H1 (cell line): ENCODE data around the gene ZMIZ1.

Experiments used
- EZH2 ChIP-seq: fragments of 200-600 bp; sonication (generic); IDR thresholded peaks from 2 replicates; pipeline ENCODE4 v1.7.1; 2012; ENCODE audit warnings: low read depth, mild to moderate bottlenecking, moderate library complexity, low read length, inconsistent platforms; ENCODE audit not compliant: severe bottlenecking
- POLR2AphosphoS5 ChIP-seq: IDR thresholded peaks from 2 replicates; pipeline ENCODE4 v1.6.1; 2011; ENCODE audit warnings: low read depth, low read length
- RFX5 ChIP-seq: IDR thresholded peaks from 2 replicates; pipeline ENCODE4 v1.6.1; 2011; ENCODE audit warnings: low read depth, low read length, improper control_type of control experiment, borderline replicate concordance
- TF ChIP-seq, protein P1 (sequence below), 3 experiments: IDR thresholded peaks; 1 replicate in 2 of 3; 2 replicates in 1 of 3; pipeline versions ENCODE4 v1.5.1 to v1.6.1; 2011; ENCODE audit warnings: low read length in 3 of 3, mild to moderate bottlenecking in 3 of 3, inconsistent platforms in 2 of 3, low read depth in 1 of 3, moderate library complexity in 1 of 3; ENCODE audit not compliant: insufficient read depth in 1 of 3; ENCODE audit errors: control extremely low read depth in 1 of 3

DNA sequence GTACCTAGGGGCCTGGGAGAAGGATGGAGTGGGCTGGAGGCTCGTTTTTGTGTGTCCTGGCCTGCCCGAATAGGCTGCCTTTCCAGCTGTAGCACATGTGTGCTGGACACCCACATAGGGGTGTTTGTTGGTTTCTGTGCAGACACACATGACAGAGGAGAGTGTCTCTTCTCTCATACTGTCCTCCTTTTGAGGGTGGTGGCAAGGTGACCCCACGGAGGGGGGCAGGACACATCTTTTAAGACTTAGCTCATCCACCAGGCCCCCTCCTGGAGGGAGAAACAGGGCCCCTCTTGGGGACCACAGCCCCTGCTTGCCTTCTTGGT is 206.3 kb downstream of the ZMIZ1 start:
- TF ChIP-seq RFX5 (no peak), POLR2AphosphoS5 (no peak), EZH2 (no peak)
- TF ChIP-seq, protein P1, sequence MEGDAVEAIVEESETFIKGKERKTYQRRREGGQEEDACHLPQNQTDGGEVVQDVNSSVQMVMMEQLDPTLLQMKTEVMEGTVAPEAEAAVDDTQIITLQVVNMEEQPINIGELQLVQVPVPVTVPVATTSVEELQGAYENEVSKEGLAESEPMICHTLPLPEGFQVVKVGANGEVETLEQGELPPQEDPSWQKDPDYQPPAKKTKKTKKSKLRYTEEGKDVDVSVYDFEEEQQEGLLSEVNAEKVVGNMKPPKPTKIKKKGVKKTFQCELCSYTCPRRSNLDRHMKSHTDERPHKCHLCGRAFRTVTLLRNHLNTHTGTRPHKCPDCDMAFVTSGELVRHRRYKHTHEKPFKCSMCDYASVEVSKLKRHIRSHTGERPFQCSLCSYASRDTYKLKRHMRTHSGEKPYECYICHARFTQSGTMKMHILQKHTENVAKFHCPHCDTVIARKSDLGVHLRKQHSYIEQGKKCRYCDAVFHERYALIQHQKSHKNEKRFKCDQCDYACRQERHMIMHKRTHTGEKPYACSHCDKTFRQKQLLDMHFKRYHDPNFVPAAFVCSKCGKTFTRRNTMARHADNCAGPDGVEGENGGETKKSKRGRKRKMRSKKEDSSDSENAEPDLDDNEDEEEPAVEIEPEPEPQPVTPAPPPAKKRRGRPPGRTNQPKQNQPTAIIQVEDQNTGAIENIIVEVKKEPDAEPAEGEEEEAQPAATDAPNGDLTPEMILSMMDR (IDR thresholded peaks at IDR 0.05; ENCODE audit: control extremely low read depth in 1 of 3, insufficient read depth in 1 of 3, low read depth in 1 of 3, low read length in 3 of 3), result no peak
